Measurements from ENCODE around the gene SDK1. TPM values are rescaled to one million over a fixed set of nuclear protein-coding genes. Genes with fewer than 3 reads are reported as not detected.
A peak's percentile ranks its signal among the peaks of the same experiment; 100 is the strongest.

The SDK1 gene
- total and polyA plus RNA-seq, 8 donors = 1.6 to 11.2 (median 6.6) TPM

DNA sequence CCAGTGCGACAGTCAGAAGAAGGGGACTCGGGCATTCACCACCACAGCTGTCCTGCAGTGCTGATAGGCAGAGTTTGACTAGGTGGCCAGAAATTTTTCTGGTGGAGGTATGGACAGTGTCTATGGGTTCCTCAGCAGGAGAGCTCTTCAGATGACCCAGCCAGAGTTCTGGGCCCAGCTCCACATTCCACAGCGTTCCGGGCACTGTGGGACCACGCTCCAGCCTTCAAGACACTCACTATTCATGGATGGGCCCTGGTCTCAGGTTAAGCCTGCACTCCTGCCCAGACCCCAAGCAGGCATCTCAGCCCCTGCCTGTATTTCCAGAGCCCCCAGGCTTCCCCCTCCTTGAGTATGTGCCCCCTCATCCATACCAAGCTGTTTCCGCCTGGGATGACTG, 884.1 kb downstream of the SDK1 start:
- Histone ChIP-seq H3K4me1 (peaks cover 0 to 50% (median 9%) of the 10 kb centered on the region in 4 donors), H3K27ac (peak overlapping the region in 2 of 5 donors; percentile 10 to 58), H3K9me3 (no peaks in the 10 kb centered on the region), H3K4me3 (no peak overlapping the region), H3K36me3 (no peaks in the 10 kb centered on the region), H3K27me3 (no peaks in the 10 kb centered on the region)
- no peak for TF ChIP-seq POLR2A (IDR thresholded peaks at IDR 0.05)
- TF ChIP-seq POLR2AphosphoS5 (IDR thresholded peaks at IDR 0.05) = no peak
- TF ChIP-seq, protein P1, sequence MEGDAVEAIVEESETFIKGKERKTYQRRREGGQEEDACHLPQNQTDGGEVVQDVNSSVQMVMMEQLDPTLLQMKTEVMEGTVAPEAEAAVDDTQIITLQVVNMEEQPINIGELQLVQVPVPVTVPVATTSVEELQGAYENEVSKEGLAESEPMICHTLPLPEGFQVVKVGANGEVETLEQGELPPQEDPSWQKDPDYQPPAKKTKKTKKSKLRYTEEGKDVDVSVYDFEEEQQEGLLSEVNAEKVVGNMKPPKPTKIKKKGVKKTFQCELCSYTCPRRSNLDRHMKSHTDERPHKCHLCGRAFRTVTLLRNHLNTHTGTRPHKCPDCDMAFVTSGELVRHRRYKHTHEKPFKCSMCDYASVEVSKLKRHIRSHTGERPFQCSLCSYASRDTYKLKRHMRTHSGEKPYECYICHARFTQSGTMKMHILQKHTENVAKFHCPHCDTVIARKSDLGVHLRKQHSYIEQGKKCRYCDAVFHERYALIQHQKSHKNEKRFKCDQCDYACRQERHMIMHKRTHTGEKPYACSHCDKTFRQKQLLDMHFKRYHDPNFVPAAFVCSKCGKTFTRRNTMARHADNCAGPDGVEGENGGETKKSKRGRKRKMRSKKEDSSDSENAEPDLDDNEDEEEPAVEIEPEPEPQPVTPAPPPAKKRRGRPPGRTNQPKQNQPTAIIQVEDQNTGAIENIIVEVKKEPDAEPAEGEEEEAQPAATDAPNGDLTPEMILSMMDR (IDR thresholded peaks at IDR 0.05) = no peak
- TF ChIP-seq EP300 (IDR thresholded peaks at IDR 0.05) = no peak
- DNase-seq = no peak
- 83 to 94% (median 91%) methylated on average over 6 of the region's 6 CpGs for WGBS, 5 donors
- intact Hi-C loops (cut with DNase I; ENCODE audit: low total_unique reads) = no loop called here

DNA sequence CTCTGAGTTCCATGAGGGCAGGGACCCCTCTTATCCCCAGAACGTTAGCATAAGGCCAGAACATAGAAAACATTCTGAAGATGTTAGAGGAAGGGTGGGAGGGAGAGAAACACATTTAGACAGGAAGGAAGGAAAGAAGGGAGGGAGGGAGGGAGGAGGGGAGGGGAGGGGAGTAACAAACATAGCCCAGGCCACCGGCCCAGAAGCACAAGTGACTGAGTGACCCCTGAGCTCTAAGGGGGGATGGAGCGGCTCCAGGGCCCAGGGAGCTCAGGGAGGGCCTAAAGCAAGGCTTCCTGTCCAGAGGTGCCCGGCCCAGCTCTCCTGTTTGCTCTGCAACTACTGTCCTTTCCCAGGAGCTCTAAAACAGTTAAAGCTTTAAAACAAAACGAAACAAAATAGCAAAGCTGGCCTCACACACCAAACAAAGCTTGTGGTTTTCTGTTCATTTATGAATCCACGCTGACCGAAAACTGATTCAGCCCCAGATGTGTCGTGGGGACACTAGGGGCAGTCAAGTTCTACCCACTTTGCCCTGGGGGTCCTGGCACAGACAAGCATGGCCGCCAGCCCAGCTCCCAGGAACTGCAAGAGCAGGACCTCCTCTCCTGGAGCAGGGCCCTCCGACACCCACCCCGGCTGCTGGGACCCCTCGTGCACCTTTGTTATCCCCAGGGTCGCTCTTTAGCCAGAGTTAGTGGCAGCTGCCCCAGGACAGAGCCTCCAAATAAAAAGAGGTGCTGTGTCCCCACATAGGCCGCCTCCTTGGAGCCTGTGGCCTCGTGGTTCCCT, 884.9 kb downstream of the SDK1 start:
- 69 to 73% (median 72%) methylated on average over 12 to 15 of the region's 15 CpGs for WGBS, 5 donors
- peak in 1 of 2 donors; percentile 52 for DNase-seq
- peaks cover 0 to 50% (median 9%) of the 10 kb centered on the region in 4 donors for H3K4me1 ChIP-seq
- no peaks in the 10 kb centered on the region for H3K27me3 ChIP-seq
- intact Hi-C loops (cut with DNase I; ENCODE audit: low total_unique reads) = no loop called here
- peak overlapping the region in 2 of 5 donors; percentile 10 to 58 for H3K27ac ChIP-seq
- no peaks in the 10 kb centered on the region for H3K9me3 ChIP-seq
- H3K4me3 ChIP-seq = no peak overlapping the region
- TF ChIP-seq POLR2A (IDR thresholded peaks at IDR 0.05) = no peak
- no peak for TF ChIP-seq EP300 (IDR thresholded peaks at IDR 0.05)
- TF ChIP-seq, protein P1 (IDR thresholded peaks at IDR 0.05) = no peak
- TF ChIP-seq POLR2AphosphoS5 (IDR thresholded peaks at IDR 0.05) = no peak
- H3K36me3 ChIP-seq = no peaks in the 10 kb centered on the region

DNA sequence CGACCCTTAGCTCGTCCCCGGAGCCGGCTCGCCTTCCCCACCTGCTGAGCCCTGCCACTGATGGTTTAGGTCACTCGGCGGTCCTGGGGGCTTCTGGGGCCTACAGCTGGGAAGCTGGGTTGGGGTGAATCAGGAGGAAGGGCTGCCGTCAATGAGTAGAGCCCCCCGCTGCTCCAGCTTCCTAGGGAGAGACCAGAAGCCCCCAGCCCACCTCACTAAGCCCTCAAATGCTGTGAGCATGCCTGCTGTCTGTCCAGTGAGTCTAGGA, 885.4 kb downstream of the SDK1 start:
- H3K4me1 ChIP-seq = peaks cover 0 to 50% (median 9%) of the 10 kb centered on the region in 4 donors
- no peak overlapping the region for H3K4me3 ChIP-seq
- WGBS, 5 donors = 88 to 98% (median 95%) methylated on average over 7 to 9 of the region's 9 CpGs
- no peaks in the 10 kb centered on the region for H3K9me3 ChIP-seq
- H3K27me3 ChIP-seq = no peaks in the 10 kb centered on the region
- TF ChIP-seq POLR2AphosphoS5 (IDR thresholded peaks at IDR 0.05) = no peak
- TF ChIP-seq, protein P1 (IDR thresholded peaks at IDR 0.05) = no peak
- no peaks in the 10 kb centered on the region for H3K36me3 ChIP-seq
- peak overlapping the region in 2 of 5 donors; percentile 10 to 58 for H3K27ac ChIP-seq
- DNase-seq = no peak
- intact Hi-C loops (cut with DNase I; ENCODE audit: low total_unique reads) = no loop called here

DNA sequence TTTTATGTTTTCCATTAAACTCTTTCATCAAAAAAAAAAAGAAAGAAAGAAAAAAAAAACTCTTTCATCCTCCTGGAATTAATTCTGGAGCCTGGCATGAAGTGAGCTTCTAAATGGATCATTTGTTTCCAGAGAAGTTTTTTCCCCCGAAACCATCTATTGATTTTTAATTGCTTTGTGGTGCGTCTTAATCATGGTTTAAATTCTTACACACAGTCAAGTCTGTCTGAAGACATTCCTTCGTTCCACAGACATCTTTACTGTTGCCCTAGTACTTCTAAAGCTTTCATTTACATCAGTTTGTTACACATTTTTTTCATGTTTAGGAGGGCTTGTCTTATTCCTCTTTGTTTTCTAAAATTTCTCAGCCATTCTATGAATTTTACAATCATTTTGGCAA, 887.6 kb downstream of the SDK1 start:
- no peaks in the 10 kb centered on the region for H3K9me3 ChIP-seq
- H3K27me3 ChIP-seq = no peaks in the 10 kb centered on the region
- no peaks in the 10 kb centered on the region for H3K36me3 ChIP-seq
- TF ChIP-seq EP300 (IDR thresholded peaks at IDR 0.05) (no peak), POLR2A (IDR thresholded peaks at IDR 0.05) (no peak), POLR2AphosphoS5 (IDR thresholded peaks at IDR 0.05) (no peak)
- TF ChIP-seq, protein P1 (IDR thresholded peaks at IDR 0.05) = no peak
- H3K4me1 ChIP-seq = peaks cover 0 to 48% (median 9%) of the 10 kb centered on the region in 4 donors
- WGBS, 5 donors = 57 to 78% (median 69%) methylated on average over 3 of the region's 3 CpGs
- no peak for DNase-seq
- H3K27ac ChIP-seq = peak overlapping the region in 1 of 5 donors; percentile 50
- intact Hi-C loops (cut with DNase I; ENCODE audit: low total_unique reads) = no loop called here
- peak overlapping the region in 1 of 4 donors; percentile 19 for H3K4me3 ChIP-seq
